Panc1 (cell line): Measurements from ENCODE around the gene ZNF500.

Source experiments
- TCF7L2 ChIP-seq: IDR thresholded peaks from 2 replicates; pipeline ENCODE4 v1.6.1; 2011; ENCODE audit warnings: mild to moderate bottlenecking, low read depth, low read length, inconsistent platforms
- TF ChIP-seq, protein P1 (sequence below): fragments of 450-650 bp; IDR thresholded peaks from 2 replicates; pipeline ENCODE4 v1.5.1; 2017; ENCODE audit warnings: mild to moderate bottlenecking
- TF ChIP-seq, protein P2 (sequence below), 2 experiments: IDR thresholded peaks; 2 replicates each; pipeline ENCODE4 v1.6.1; 2011 to 2012; ENCODE audit warnings: low read depth in 2 of 2, control low read depth in 1 of 2, low read length in 1 of 2, mild to moderate bottlenecking in 1 of 2, moderate library complexity in 1 of 2; ENCODE audit not compliant: insufficient read depth in 1 of 2

DNA sequence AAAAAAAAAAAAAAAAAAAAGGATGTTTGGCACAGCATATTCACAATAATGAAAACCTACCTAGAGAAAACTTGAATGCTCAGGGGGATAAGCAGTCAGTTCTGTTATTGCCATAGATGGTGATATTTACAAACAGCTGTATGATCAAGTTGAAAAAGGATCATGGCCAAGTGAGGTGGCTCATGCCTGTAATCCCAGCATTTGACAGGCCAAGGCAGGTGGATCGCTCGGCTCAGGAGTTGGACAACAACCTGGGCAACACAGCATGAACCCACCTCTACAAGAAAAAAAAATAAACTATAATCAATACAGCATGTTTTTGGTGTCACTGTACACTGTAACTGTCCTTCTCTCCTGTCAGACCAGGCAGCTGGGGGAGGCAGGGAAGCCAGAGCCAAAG, 52.0 kb downstream of the ZNF500 start:
- TF ChIP-seq, protein P1, sequence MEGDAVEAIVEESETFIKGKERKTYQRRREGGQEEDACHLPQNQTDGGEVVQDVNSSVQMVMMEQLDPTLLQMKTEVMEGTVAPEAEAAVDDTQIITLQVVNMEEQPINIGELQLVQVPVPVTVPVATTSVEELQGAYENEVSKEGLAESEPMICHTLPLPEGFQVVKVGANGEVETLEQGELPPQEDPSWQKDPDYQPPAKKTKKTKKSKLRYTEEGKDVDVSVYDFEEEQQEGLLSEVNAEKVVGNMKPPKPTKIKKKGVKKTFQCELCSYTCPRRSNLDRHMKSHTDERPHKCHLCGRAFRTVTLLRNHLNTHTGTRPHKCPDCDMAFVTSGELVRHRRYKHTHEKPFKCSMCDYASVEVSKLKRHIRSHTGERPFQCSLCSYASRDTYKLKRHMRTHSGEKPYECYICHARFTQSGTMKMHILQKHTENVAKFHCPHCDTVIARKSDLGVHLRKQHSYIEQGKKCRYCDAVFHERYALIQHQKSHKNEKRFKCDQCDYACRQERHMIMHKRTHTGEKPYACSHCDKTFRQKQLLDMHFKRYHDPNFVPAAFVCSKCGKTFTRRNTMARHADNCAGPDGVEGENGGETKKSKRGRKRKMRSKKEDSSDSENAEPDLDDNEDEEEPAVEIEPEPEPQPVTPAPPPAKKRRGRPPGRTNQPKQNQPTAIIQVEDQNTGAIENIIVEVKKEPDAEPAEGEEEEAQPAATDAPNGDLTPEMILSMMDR: no peak
- TF ChIP-seq, protein P2, sequence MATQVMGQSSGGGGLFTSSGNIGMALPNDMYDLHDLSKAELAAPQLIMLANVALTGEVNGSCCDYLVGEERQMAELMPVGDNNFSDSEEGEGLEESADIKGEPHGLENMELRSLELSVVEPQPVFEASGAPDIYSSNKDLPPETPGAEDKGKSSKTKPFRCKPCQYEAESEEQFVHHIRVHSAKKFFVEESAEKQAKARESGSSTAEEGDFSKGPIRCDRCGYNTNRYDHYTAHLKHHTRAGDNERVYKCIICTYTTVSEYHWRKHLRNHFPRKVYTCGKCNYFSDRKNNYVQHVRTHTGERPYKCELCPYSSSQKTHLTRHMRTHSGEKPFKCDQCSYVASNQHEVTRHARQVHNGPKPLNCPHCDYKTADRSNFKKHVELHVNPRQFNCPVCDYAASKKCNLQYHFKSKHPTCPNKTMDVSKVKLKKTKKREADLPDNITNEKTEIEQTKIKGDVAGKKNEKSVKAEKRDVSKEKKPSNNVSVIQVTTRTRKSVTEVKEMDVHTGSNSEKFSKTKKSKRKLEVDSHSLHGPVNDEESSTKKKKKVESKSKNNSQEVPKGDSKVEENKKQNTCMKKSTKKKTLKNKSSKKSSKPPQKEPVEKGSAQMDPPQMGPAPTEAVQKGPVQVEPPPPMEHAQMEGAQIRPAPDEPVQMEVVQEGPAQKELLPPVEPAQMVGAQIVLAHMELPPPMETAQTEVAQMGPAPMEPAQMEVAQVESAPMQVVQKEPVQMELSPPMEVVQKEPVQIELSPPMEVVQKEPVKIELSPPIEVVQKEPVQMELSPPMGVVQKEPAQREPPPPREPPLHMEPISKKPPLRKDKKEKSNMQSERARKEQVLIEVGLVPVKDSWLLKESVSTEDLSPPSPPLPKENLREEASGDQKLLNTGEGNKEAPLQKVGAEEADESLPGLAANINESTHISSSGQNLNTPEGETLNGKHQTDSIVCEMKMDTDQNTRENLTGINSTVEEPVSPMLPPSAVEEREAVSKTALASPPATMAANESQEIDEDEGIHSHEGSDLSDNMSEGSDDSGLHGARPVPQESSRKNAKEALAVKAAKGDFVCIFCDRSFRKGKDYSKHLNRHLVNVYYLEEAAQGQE (IDR thresholded peaks at IDR 0.05; ENCODE audit: insufficient read depth in 1 of 2, low read depth in 2 of 2, low read length in 1 of 2): no peak
- TF ChIP-seq TCF7L2: no peak
